KMS-11 (cell line): ENCODE measurements around the gene FAM171A2.

Source experiments
- H2AFZ ChIP-seq: fragments of 200-600 bp; sonication (generic); 2 replicates; pipeline ENCODE4 v1.6.1; 2016; ENCODE audit warnings: antibody characterized with exemption, mixed run types, low read depth
- H3K27ac ChIP-seq: fragments of 200-600 bp; sonication (generic); 2 replicates; pipeline ENCODE4 v1.6.1; 2016; ENCODE audit warnings: mild to moderate bottlenecking, mixed run types
- H3K27me3 ChIP-seq: fragments of 200-600 bp; sonication (generic); 2 replicates; pipeline ENCODE4 v1.6.1; 2017; ENCODE audit warnings: mild to moderate bottlenecking, low read depth, mixed run types, moderate library complexity; ENCODE audit not compliant: insufficient read depth
- H3K36me3 ChIP-seq: fragments of 200-600 bp; sonication (generic); 2 replicates; pipeline ENCODE4 v1.6.1; 2017; ENCODE audit warnings: mild to moderate bottlenecking, mixed run types; ENCODE audit not compliant: insufficient read depth
- H3K4me1 ChIP-seq: fragments of 200-600 bp; sonication (generic); 2 replicates; pipeline ENCODE4 v1.6.1; 2016; ENCODE audit warnings: mild to moderate bottlenecking, low read depth, mixed run types; ENCODE audit not compliant: poor library complexity, severe bottlenecking
- H3K4me2 ChIP-seq: fragments of 200-600 bp; sonication (generic); 2 replicates; pipeline ENCODE4 v1.7.0; 2016; ENCODE audit warnings: mild to moderate bottlenecking, mixed run types
- H3K4me3 ChIP-seq: fragments of 200-600 bp; sonication (generic); IDR thresholded peaks from 2 replicates; pipeline ENCODE4 v1.6.1; 2017; ENCODE audit warnings: low read depth, low read length, mixed read lengths; ENCODE audit not compliant: insufficient read depth
- H3K79me2 ChIP-seq: fragments of 200-600 bp; sonication (generic); 2 replicates; pipeline ENCODE4 v1.6.1; 2016; ENCODE audit warnings: low read depth, mixed run types; ENCODE audit not compliant: insufficient read depth
- H3K9ac ChIP-seq: fragments of 200-600 bp; sonication (generic); 2 replicates; pipeline ENCODE4 v1.6.1; 2016; ENCODE audit warnings: mild to moderate bottlenecking, mixed run types
- H4K20me1 ChIP-seq: fragments of 200-600 bp; sonication (generic); 2 replicates; pipeline ENCODE4 v1.6.1; 2016; ENCODE audit warnings: mild to moderate bottlenecking, mixed run types; ENCODE audit not compliant: insufficient read depth
- TF ChIP-seq, protein P1 (sequence below): fragments of 200-600 bp; sonication (generic); conservative IDR thresholded peaks from 2 replicates; pipeline ENCODE4 v1.6.1; 2017; ENCODE audit warnings: low read depth, mild to moderate bottlenecking, antibody characterized with exemption, low read length, moderate library complexity, mixed read lengths

Gene FAM171A2

DNA sequence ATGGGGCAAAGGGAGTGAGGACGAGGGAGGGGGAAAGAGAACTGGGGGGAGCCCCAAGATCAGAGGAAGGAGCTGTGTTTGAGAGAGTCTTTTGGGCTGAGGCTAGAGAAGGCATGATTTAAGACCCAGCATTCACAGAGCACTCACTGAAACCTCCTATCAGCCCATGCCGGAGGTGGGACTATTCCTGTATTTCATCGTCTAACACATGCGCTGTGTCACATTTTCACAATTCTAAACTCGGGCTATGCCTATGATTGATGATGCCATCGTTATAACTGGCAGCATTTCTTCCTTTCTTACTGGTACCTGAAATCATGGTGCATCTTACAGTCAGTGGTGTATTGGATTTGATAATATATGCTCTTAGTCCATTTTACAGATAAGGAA is 3.5 kb downstream of the FAM171A2 start:
- Histone ChIP-seq H3K4me1 (peaks cover 16% of the 10 kb centered on the region), H3K9ac (no peak overlapping the region), H3K36me3 (no peaks in the 10 kb centered on the region), H3K4me2 (no peak overlapping the region), H3K27me3 (peaks cover 10% of the 10 kb centered on the region; the same call in 1 of the 2 replicates), H3K79me2 (no peaks in the 10 kb centered on the region), H3K27ac (no peak overlapping the region), H2AFZ (no peak overlapping the region), H4K20me1 (no peaks in the 10 kb centered on the region), H3K4me3 (no peak overlapping the region)
- TF ChIP-seq, protein P1, sequence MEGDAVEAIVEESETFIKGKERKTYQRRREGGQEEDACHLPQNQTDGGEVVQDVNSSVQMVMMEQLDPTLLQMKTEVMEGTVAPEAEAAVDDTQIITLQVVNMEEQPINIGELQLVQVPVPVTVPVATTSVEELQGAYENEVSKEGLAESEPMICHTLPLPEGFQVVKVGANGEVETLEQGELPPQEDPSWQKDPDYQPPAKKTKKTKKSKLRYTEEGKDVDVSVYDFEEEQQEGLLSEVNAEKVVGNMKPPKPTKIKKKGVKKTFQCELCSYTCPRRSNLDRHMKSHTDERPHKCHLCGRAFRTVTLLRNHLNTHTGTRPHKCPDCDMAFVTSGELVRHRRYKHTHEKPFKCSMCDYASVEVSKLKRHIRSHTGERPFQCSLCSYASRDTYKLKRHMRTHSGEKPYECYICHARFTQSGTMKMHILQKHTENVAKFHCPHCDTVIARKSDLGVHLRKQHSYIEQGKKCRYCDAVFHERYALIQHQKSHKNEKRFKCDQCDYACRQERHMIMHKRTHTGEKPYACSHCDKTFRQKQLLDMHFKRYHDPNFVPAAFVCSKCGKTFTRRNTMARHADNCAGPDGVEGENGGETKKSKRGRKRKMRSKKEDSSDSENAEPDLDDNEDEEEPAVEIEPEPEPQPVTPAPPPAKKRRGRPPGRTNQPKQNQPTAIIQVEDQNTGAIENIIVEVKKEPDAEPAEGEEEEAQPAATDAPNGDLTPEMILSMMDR: no peak

DNA sequence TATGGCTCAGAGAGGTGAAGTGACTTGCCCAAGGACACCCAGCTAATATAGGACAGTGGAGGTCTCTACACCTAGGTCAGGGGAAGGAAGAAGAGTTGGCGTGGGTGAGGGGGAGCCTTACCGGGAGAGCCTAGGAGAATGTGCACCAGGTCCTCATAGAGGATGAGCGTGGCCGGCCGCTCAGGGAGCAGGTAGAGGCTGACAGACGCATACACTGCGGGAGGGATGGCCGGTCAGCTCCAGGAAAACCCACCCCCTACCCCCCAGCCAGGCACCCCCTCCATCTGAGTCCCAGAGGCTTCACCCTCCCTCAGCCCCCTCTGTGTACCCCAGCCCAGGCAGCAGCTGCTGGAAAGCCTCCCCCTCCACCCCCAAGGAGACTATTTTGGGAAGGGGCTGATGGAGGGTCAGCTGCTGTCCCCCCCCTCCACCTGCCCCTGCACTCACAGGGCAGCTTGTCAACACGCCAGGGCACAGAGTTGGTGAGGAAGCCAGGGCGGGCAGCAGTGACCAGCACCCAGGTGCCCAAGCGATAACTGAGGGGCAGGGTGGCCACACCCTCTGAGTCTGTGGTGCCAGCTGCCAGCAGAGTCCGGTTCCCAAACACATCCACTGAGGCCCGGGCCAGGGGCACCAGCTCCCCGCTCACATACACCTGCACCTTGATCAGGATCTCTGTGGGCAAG is 4.1 kb downstream of the FAM171A2 start:
- H3K27ac ChIP-seq: no peak overlapping the region
- H3K4me3 ChIP-seq: no peak overlapping the region
- no peak overlapping the region for H3K4me2 ChIP-seq
- no peaks in the 10 kb centered on the region for H3K79me2 ChIP-seq
- TF ChIP-seq, protein P1: no peak
- no peaks in the 10 kb centered on the region for H4K20me1 ChIP-seq
- H3K9ac ChIP-seq: no peak overlapping the region
- H3K36me3 ChIP-seq: no peaks in the 10 kb centered on the region
- peaks cover 16% of the 10 kb centered on the region for H3K4me1 ChIP-seq
- no peak overlapping the region for H2AFZ ChIP-seq
- H3K27me3 ChIP-seq: peaks cover 5% of the 10 kb centered on the region; the same call in 1 of the 2 replicates

DNA sequence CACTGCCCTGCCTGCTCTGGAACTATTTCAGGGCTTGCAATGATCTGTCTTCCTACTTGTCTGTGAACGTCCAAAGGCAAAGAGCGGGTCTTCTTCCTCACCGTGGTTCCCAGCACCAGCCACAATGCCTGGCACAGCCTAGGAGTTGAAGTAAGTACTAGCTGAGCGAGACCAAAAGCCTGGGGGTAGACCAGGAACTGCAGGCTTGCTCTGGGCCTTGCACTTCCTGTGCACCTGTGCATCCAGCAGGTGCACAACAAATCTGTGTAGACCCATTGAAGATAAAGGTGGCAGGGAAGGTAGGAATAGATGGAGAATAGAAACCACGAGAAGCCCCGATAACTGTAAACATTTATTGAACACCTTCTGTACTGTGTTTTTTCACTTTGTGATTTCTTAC is 4.6 kb downstream of the FAM171A2 start:
- Histone ChIP-seq H3K9ac (no peak overlapping the region), H3K79me2 (no peaks in the 10 kb centered on the region), H4K20me1 (no peaks in the 10 kb centered on the region), H3K27ac (no peak overlapping the region), H3K27me3 (no peaks in the 10 kb centered on the region), H3K4me2 (no peak overlapping the region), H3K4me1 (peaks cover 14% of the 10 kb centered on the region), H3K4me3 (no peak overlapping the region), H3K36me3 (no peaks in the 10 kb centered on the region), H2AFZ (no peak overlapping the region)
- TF ChIP-seq, protein P1: no peak

DNA sequence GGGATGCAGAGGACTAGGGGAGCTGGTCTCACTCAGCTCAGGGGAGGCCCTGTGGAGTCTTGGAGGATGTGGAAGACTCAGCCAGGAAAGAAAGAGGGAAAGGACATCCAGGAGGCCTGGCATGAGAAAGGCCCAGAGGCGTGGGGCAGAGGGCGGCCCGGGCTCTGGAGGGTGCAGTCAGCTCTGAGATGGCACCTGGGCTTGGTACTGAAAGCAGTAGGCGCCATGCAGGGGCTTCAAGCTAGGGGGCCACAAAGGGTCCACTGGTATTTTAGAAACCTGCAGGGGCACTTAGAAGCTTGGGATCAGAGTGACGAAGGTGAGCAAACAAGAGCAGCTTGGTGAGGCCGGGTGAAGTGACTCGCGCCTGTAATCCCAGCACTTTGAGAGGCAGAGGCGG is 5.6 kb downstream of the FAM171A2 start:
- H3K9ac ChIP-seq: no peak overlapping the region
- no peaks in the 10 kb centered on the region for H3K27me3 ChIP-seq
- H3K4me1 ChIP-seq: peaks cover 13% of the 10 kb centered on the region
- no peak overlapping the region for H3K4me2 ChIP-seq
- no peak overlapping the region for H3K27ac ChIP-seq
- H3K79me2 ChIP-seq: no peaks in the 10 kb centered on the region
- H2AFZ ChIP-seq: no peak overlapping the region
- no peaks in the 10 kb centered on the region for H4K20me1 ChIP-seq
- H3K36me3 ChIP-seq: no peaks in the 10 kb centered on the region
- no peak overlapping the region for H3K4me3 ChIP-seq
- TF ChIP-seq, protein P1: no peak
